Measurements from ENCODE around the gene CTSK.

GRCh38 chr1:150764617-150765101 is 43.4 kb downstream of the CTSK start:
- TF ChIP-seq CTCF (conservative IDR thresholded peaks at IDR 0.05; ENCODE audit: low read depth, low read length) (no peak), EZH2phosphoT487 (IDR thresholded peaks at IDR 0.05; ENCODE audit: borderline replicate concordance, low read length) (no peak), EZH2 (IDR thresholded peaks at IDR 0.05; ENCODE audit: low read length, unreplicated experiment) (no peak)
